Stimulated activated CD4-positive, alpha-beta T cell treated with anti-CD3 and anti-CD28 coated beads, Interleukin-4, amount 100 ng/mL, for 24 hours (primary cell): ENCODE data around the gene SGMS2.

Experiments used
- DNase-seq: peaks from one replicate; pipeline ENCODE4 v3.0.0-alpha.2; 2020

SGMS2 gene

DNA sequence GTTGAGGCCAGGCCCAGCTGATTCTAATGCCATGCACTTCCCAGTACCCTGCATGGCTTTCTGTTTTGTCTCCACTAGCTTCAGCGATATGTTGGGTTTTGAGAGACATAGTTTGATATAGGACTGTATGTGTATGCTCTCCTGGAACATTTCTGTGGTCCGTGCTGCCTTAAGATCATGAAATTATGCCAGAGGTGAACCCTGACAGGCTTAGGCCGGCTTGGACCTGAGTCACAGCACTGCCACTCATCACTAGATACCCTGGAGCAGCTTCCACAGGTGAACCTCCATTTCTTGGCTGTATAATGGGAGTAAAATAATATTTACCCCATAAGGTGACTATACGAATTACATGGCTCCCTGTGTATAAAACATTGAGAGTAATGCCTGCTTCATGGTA is 6.4 kb downstream of the SGMS2 start:
- no peak for DNase-seq

DNA sequence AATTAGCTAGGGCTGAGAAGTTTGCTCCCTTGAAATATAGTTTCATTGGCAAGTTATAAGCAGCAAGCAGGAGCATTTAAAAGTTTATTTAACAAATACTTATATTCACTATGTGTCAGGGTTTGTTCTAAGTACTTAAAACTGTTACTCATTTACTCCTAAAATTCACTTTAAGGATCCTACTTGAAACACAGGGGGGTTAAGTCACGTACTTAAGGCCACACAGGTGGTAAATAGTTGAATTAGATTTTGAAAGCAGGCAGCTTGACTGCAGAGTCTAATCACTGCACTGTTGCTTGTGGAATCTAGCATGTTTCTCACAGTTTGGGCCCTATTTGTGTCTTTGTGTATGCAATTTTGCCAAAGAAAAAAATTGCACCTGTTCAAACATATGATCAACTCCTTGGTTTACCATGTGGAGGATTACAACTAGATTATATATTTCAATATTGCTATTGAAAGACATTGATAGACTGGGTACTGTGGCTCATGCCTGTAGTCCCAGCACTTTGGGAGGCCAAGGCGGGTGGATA is 7.6 kb downstream of the SGMS2 start:
- no peak for DNase-seq

DNA sequence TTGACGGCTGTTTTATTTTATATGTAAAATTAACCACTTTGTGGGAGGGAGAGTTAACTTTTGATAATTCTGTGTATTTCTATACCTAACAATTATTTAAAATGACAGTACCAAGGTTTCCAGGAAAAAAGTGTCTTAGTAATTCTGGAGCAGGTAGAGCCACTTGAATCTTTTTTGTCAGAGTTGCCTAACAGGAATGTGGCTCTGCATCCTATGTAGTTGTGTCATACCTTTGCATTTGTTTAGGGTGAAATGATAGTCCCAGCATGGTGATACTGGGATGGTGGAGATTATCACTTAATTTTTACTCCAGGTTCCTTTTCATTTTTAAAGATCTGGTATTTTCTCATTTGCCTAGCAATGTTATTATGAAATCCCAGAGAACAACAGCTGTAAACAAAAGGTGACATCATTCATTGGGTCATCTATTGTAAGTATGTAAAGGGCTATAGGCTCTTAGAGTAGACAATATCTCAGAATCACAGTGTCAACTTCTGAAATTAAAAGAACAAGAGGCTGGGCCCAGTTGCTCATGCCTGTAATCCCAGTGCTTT is 9.6 kb downstream of the SGMS2 start:
- no peak for DNase-seq

DNA sequence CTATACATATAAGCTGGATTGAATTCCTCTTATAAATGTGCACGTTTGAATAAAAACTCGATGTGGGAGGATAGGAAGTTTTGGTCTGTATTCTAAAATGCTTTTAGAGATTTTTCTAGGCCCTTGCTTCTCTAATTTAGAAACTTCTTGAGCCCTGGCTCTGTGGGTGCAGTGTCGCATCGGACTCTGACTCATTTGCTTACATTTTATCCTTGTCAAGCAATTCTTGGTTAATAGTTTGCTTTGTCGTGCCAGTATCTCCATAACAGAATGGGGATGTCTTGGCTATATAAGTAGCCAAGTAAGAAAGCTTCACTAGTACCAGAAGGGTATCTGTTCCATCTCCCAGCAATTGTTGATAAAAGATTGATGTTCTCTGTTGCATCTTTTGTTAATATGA is 10.7 kb downstream of the SGMS2 start:
- no peak for DNase-seq

DNA sequence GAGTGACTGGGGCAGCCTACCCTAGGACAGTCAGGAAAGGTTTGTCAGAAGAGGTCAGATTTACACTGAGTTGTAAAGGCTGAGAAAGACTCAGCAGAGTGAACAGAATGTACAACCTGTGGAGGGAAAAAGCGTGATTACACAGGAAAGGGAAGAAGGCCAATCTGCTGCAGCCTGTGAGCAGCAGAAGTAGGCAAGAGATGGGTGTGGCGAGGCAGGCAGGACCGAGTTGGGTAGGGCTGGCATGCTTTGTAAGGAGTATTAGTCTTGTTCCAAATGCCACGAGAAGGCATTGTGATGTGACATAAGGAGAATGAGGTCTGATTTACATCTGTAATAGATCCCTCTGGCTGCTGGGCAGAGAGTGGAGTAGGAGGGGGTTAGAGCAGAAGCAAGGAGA is 12.6 kb downstream of the SGMS2 start:
- no peak for DNase-seq

DNA sequence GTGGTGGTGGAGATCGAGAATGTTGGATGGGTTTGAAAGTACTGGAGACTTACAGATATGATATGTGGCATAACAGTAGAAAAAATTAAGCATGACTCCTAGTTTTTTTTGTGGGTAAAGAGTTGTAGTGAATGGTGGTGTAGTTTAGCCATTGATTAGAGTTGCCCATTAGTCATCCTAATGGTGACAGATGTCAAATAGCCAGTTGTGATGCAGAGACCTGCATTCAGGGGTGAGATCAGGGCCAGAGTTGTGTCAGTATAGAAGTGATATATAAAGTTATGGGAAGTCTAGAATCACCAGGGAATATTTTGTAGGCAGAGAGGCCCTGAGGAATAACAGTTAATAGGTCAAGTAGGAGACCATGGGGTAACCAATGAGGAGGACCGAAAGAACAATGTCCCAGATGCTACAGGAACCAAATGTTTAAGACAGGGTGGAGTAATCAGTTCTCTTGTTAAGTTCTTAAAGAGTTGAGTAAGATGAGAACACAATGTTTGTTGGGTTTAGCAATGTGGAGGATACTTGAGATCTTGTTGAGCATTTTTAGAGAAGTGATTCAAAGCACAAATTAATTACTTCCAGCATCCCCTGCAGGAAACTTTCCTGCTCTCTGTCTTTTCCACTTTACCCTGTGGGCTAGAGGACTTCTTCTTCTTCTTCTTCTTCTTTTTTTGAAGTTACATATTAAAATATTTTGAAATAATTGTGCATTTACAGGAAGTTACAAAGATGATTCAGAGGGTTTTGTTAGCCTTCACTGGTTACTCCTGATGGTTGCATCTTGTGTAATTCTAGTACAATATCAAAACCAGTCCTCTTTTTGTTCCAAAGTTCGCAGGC is 13.3 kb downstream of the SGMS2 start:
- no peak for DNase-seq

DNA sequence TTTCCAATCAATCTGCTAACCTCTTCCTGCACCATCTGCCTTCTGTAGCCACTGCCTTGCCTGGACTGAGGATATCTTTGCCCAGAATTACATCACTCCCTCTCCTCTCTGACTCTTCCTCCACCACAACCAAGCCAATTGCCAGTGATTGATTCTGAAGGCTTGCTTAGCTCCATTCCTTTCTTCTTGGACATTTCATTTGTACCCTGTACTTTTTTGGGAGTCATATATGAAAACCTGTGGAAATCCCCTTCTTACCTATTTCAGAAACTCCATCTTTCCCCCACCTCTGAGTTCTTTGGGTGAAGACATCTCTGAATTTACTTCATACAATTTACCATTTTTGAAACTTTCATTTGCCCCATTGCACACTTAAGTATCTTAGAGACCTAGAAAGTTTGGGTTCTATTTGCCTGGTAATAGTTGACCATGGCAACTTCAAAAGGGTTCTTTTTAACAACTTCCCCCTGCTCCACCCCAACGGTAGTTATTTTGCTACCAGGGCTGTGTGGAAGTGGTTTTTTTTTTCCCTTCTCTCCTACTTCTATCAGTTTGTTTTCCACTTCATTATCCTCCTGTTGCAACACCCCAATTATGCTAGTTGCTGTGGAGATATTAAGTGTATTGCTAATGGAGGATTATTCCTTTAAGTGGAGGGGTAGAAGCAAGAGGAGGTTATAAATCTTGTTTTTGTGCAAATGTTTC is 14.3 kb downstream of the SGMS2 start:
- DNase-seq, result no peak

DNA sequence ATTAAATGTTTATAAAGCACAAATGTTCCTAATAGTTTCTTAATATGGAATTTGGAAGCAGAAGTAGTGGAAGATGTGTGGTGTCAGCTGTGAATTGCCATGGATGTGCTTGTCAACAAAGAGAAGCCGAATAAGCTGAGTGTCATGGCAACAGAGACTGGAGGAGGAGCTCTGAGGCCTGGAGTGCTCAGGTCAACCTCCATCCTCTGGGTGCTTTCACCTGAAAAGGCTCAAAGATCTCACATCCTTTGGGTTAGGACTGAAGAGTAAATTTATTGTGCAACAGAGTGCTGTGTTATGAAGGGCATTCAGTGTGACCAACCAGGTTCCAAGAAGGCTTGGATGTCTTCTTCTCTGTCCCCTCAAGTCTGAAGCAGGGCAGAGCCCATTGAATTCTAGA is 18.7 kb downstream of the SGMS2 start:
- no peak for DNase-seq

DNA sequence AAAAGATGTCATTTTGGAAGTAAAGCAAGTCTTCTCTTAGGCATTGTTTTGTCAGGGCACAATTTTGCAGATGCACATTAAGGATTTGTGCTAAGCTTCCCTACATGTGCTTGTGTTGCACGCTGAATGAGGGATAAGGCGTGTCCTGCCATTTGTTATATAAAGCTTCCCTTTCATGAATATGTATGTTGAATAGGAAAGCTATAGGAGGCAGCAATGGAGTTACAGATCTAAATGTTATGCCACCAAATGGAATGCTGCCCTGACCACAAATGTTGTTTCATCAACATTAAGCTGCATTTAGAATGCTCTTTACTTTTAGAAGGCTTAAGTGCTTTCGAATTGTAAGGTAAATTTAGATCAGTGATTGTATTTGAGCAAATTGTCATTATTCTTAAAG is 20.9 kb downstream of the SGMS2 start:
- no peak for DNase-seq

DNA sequence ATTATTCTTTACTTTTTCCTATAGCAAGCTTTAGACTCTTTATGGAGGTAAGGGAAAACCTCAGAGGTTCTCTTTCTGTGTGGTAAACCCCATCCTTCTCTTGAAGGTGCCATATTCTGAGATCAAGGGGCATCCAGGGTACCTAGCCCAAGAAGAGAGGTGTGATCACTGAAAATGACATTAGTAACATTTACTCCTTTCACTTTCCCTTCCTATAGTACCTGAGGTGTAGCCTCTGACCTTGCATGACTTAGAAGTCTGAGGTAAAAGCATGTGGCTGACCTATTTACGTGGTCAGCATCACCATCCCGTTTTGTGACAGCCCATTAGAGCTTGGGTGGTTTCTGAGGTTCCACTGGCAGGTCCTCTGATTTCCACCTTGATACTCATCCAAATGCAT is 25.7 kb downstream of the SGMS2 start:
- no peak for DNase-seq

DNA sequence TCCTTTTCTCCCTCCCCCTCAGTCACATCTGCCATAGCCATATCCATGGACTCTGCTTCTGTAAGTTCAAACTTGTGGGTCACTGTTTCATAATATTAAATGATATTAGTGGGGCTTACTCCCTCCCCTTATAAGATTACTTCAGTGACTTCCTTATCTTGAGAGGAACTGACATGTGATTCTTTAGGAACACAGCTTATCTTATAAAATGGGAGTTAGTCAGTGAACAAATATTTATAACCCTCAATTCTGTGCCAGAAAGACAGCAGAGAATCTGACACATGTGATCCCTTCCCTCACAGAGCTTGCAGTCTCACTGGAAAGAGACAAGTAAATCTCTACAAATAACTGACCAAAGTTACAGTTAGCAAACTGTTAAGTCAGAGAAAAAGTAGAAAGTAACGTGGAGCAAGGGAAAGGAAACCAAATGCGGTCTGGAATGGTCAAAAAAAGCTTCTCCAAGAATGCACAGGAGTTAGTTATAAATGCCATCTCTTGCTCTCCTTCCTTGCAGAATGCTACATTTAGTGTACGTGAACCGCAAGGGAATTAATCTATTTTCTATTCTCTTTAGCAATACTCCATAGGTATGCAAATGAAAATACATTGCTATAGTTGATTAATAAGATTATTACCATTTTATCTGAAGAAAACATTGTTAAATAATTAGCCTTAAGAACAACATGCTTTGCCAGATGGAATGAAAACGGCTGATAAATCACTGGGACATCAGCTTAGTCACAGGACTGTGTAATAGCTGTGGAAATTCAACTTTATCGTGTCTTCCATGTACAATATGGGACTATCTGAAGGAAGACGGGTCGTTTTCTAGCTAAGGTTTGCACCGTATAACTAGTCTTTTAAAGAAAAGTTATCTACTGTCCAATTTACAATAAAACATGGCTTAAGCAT is 29.0 kb downstream of the SGMS2 start:
- no peak for DNase-seq

DNA sequence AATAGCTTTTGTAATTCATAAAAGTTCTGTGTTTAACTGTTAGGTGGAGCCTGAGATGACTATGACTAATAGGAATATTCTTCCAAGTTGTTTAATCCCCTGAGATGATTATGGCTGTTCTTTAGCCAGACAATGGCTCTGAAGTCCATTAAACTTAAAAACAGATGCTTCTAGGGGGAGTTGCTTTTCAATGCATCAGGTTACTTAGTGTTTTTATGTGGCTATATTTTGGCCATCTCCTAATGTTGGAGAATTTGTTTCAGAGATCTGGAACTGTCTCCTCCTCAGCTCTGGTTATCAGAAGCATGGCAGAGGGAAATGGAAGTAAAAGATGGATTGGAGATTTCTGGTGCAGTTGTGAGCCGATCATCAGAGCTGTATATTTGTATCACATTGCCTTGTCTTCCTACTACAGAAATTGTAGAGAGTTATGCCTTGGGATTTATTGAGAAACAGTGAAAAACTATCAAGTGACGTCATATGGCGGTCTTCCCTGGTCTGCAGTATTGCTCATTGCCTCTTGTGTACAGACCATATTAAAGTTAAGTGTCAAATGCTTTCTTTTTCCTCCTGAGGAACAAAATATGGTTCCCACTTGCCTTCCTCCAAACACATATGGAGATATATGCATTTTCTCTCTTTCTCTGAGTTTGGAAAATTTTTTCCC is 29.8 kb downstream of the SGMS2 start:
- no peak for DNase-seq

DNA sequence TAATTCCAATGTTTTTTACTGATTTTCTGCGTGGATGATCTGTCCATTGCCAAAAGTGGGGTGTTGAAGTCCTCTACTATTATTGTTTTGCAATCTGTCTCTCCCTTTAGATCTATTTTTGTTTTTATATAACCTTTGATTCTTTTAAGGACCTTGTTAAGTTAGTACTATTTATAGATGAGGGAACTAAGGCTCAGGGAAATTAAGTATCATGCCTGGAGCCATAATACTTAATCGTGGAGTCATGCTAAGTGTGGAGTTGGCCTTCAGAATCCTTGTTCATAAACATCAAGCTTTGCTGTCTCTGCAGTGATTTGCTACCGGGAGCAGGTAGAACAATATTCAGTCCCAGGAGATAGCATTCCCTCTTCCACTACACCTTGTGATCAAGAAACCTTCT is 31.0 kb downstream of the SGMS2 start:
- no peak for DNase-seq

DNA sequence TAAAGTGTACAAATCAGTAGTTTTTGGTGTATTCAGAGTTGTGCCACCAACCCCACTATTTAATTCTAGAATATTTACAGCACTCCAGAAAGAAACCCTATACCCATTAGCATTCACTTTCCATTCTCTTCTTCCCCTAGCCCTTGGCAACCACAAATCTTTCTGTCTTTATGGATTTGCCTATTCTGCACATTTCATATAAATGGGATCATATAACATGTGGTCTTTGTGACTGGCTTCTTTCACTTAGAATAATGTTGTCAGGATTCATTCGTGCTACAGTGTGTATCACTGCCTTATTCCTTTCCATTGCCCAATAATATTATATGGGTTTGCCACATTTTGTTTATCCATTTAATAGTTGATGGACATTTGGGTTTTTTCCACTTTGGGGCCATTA is 32.2 kb downstream of the SGMS2 start:
- DNase-seq, result no peak

DNA sequence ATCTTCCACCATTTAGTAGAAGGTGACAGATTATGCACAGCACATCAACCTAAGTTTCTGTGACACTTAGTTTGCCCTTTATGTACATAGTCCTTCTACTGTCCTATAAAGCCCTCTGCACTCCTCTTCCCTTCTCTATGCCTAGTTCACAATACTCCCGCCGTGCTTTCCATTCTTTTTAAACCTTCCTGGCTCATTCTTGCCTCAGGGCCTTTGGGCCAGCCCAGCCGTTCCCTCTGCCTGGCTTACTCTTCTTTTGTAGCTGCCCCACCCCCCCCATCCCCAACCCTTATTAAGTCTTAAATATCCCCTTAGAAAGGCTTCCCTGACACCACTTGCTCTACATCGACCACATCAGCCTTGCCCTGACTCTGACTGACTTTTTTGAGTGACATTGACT is 33.0 kb downstream of the SGMS2 start:
- DNase-seq, result no peak

DNA sequence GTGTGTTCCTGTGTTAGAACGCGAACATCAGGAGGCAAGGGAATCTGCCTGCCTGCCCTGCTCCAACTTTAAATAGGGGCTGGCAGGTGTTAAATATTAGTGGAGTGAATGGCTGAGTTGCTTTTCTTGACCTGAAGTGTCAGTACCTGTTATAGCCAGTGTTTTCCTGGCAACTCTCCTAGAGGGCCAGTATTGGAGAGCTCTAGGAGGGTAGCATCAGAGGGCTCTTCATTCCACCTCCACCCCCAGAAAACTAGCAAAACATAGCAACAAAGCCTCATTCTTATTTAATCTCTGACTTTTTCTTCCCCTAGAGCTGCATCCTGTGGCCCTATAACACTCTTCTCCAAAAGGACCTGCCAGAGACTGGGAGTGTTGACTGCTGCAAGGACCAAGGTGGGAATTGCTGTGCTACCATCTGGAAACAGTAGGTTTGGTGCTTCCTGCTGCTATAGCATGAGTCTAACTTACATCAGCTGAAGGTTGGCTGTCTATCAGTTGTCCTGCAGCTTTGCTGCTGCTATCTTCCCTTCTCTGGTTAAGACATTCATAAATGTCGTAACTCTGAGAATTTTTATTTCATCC is 33.5 kb downstream of the SGMS2 start:
- no peak for DNase-seq

DNA sequence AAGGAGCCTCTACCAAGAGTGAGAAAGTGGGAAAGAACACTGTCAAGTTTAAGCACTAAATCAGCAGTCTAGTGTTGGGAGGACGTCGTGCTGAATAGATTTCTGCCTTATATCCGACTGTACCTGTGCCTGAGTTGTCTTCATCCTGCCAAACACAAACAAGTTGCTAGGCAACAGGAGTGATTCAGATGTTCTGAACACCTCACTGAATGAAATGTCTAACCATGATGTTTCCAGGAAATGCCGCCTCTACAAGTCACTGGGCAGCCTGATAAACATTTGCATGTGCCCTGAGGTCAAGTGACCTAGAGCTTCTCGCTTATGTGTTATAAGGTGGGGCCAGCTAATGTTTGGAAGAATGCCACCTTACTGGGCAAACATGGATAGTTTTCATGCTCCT is 37.9 kb downstream of the SGMS2 start:
- DNase-seq, result peak; percentile 5

DNA sequence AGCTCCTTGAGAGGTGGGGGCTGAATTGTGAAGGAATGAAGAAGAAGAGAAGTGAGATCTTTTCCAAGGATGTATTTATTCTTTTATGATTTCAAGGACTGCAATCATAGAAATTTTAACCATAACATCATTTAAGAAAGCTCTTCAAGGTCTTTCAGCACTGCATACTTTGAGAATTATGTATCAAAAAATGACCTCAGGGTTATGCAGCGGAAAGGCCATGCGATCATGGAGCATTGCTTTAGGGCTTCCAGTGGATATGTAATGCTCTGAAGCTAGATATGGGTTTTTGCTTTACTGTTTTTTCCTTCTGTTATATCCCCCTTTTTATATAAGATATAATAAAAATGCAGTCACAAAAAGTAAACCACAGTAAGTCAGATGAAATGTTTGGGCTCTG is 38.7 kb downstream of the SGMS2 start:
- DNase-seq, result no peak

DNA sequence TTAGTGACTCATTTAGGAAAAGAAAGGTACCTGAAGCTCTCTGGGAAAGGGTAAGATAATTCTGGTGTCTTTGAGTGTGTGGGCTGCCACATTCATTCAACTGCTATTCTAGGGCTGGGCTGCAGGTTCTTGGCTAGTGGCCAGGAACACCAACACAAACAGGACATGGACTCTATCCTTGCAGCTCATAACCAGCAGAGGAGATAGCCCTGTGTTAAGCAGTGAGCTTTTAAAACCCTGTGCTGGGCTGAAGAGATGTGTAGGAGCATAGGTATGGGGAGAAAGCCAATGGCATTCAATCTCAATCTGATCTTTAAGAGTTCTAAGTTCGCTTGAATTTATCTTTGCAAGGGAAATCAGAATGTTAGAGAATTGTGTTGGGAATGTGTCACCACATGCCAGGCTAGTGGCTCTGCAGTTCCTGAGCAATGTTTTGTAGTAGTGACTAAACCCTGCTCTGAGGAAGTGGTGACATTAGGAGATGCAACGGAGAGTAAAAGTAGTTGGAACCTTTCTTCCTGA is 39.2 kb downstream of the SGMS2 start:
- DNase-seq, result peak; percentile 6

DNA sequence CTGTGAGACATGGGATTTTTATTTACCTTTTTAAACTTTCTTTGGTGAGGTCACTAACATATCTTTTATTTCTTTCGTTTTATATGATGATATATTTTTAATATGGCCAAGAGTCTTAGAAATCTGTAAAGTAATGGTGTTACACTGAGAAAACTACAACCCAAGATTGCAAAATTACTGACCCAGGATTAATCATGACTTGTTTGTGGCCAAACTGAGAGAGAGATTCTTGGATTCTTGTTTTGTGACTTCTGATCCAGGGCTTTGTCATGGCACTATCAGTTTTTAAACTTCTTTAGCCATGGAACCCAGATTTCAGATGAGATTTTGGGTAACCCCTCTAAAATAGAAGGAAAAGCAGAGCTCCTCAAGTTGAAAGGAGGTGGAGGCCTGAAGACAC is 42.0 kb downstream of the SGMS2 start:
- DNase-seq, result no peak

DNA sequence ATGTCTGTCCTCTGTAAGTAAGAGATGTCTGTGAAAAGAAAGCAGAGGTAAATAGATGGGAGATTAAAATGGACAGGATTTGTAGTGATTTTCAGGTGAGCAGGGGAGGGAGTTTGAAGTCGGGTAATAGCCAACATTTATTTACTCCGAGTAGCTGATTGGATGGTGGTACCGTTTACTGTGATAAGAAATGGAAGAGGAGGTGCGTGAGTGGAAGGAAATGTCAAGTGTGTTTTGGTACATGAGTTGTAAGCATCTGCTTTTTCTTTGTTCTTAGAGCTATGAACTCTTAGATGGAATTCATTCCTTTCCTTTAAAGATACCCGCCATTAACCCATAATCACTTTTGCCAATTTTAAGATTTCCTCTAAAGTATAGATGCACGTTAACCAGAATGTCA is 45.5 kb downstream of the SGMS2 start:
- no peak for DNase-seq
